H1 (cell line): ENCODE measurements around the gene GXYLT1.

ENCODE experiments used
- ATF2 ChIP-seq: IDR thresholded peaks from 2 replicates; pipeline ENCODE4 v1.6.1; 2012; ENCODE audit warnings: low read length, inconsistent platforms
- CHD2 ChIP-seq: IDR thresholded peaks from 2 replicates; pipeline ENCODE4 v1.6.1; 2012; ENCODE audit warnings: low read length, improper control_type of control experiment
- CTCF ChIP-seq, 3 experiments: IDR thresholded peaks; 1 replicate in 2 of 3; 2 replicates in 1 of 3; pipeline versions ENCODE4 v1.5.1 to v1.6.1; 2011; ENCODE audit warnings: low read length in 3 of 3, mild to moderate bottlenecking in 3 of 3, inconsistent platforms in 2 of 3, low read depth in 1 of 3, moderate library complexity in 1 of 3; ENCODE audit not compliant: insufficient read depth in 1 of 3; ENCODE audit errors: control extremely low read depth in 1 of 3
- EZH2 ChIP-seq: fragments of 200-600 bp; sonication (generic); IDR thresholded peaks from 2 replicates; pipeline ENCODE4 v1.7.1; 2012; ENCODE audit warnings: low read depth, mild to moderate bottlenecking, moderate library complexity, low read length, inconsistent platforms; ENCODE audit not compliant: severe bottlenecking
- HDAC2 ChIP-seq, 2 experiments: fragments of 300-600 bp in 1 of 2; sonication (generic) in 1 of 2; IDR thresholded peaks; 2 replicates each; pipeline ENCODE4 v1.6.1; 2011 to 2012; ENCODE audit warnings: low read depth in 2 of 2, low read length in 2 of 2, mild to moderate bottlenecking in 2 of 2, moderate library complexity in 2 of 2, borderline replicate concordance in 1 of 2, inconsistent platforms in 1 of 2
- HDAC6 ChIP-seq: IDR thresholded peaks from one replicate; pipeline ENCODE4 v1.7.1; 2012; ENCODE audit warnings: low read depth, mild to moderate bottlenecking, inconsistent platforms, low read length, moderate library complexity
- POLR2A ChIP-seq, 2 experiments: IDR thresholded peaks; 1 replicate in 1 of 2; 2 replicates in 1 of 2; pipeline ENCODE4 v1.6.1; 2011; ENCODE audit warnings: low read depth in 2 of 2, low read length in 2 of 2, mild to moderate bottlenecking in 2 of 2; ENCODE audit errors: control extremely low read depth in 1 of 2
- TAF1 ChIP-seq: IDR thresholded peaks from 2 replicates; pipeline ENCODE4 v1.6.1; 2011; ENCODE audit warnings: mild to moderate bottlenecking, low read depth, low read length
- TEAD4 ChIP-seq: IDR thresholded peaks from 2 replicates; pipeline ENCODE4 v1.6.1; 2012; ENCODE audit warnings: low read depth, low read length, inconsistent platforms, mixed read lengths
- TF ChIP-seq, protein P1 (sequence below): IDR thresholded peaks from 2 replicates; pipeline ENCODE4 v1.6.1; 2012; ENCODE audit warnings: inconsistent platforms
- TF ChIP-seq, protein P2 (sequence below): IDR thresholded peaks from 2 replicates; pipeline ENCODE4 v1.6.1; 2011; ENCODE audit warnings: low read length, improper control_type of control experiment

DNA sequence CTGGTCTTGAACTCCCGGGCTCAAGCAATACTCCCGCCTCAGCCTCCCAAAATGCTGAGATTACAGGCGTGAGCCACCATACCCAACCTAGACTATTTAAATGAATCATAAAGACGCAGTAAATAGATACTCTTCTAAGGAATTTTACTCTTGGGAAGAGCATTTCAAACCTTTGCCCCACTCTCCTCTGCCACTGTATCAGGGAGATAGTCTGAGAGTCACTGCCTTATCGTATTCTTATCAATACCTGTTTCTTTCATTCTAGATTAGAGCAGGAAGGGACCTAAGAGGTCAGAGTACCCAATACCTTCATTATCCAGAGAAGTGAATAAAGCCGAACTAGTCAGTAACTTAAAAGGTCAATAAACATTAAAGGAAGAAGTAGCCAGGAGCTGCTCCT, 15.8 kb downstream of the GXYLT1 start:
- TF ChIP-seq ATF2: no peak
- TF ChIP-seq, protein P1, sequence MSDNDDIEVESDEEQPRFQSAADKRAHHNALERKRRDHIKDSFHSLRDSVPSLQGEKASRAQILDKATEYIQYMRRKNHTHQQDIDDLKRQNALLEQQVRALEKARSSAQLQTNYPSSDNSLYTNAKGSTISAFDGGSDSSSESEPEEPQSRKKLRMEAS: no peak
- TF ChIP-seq, protein P2, sequence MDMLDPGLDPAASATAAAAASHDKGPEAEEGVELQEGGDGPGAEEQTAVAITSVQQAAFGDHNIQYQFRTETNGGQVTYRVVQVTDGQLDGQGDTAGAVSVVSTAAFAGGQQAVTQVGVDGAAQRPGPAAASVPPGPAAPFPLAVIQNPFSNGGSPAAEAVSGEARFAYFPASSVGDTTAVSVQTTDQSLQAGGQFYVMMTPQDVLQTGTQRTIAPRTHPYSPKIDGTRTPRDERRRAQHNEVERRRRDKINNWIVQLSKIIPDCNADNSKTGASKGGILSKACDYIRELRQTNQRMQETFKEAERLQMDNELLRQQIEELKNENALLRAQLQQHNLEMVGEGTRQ: no peak
- TF ChIP-seq CTCF (IDR thresholded peaks at IDR 0.05; ENCODE audit: control extremely low read depth in 1 of 3, insufficient read depth in 1 of 3, low read depth in 1 of 3, low read length in 3 of 3): no peak
- no peak for TF ChIP-seq TEAD4
- TF ChIP-seq HDAC2 (IDR thresholded peaks at IDR 0.05; ENCODE audit: borderline replicate concordance in 1 of 2, low read depth in 2 of 2, low read length in 2 of 2): no peak
- no peak for TF ChIP-seq CHD2
- TF ChIP-seq TAF1: no peak
- no peak for TF ChIP-seq EZH2
- no peak for TF ChIP-seq POLR2A (IDR thresholded peaks at IDR 0.05; ENCODE audit: control extremely low read depth in 1 of 2, low read depth in 2 of 2, low read length in 2 of 2)
- no peak for TF ChIP-seq HDAC6
